Common myeloid progenitor, CD34-positive (primary cell): ENCODE data around the gene MCHR2.

Experiments
- CTCF ChIA-PET: fragments of 350-600 bp; sonication (Branson Sonifier 250); formaldehyde crosslinking; loops from one replicate; lab custom pipeline; 2021; ENCODE audit warnings: antibody characterized with exemption; lab: Charles Lee
- POLR2A ChIA-PET: fragments of 350-600 bp; sonication (Branson Sonifier 250); formaldehyde crosslinking; loops from one replicate; lab custom pipeline; 2021; ENCODE audit warnings: antibody characterized with exemption; lab: Charles Lee
- DNase-seq, 3 donors: peaks; one replicate each; pipeline versions ENCODE4 v3.0.0 to v3.0.0-alpha.2; 2013
- H3K27ac ChIP-seq, 2 experiments: 1 replicate in 1 of 2; 2 replicates in 1 of 2; pipeline ENCODE4 v1.7.0; 2013; ENCODE audit warnings: inconsistent platforms in 2 of 2, low read length in 2 of 2, mild to moderate bottlenecking in 2 of 2, low read depth in 1 of 2, moderate library complexity in 1 of 2; ENCODE audit not compliant: severe bottlenecking in 2 of 2, insufficient read depth in 1 of 2, poor library complexity in 1 of 2
- H3K27me3 ChIP-seq, 5 experiments: replicated peaks in 2 of 5; 1 replicate in 3 of 5; 2 replicates in 2 of 5; pipeline versions ENCODE4 v1.6.1 to v1.7.0; 2013; ENCODE audit warnings: low read length in 4 of 5, mild to moderate bottlenecking in 2 of 5, moderate library complexity in 2 of 5, inconsistent platforms in 1 of 5; ENCODE audit not compliant: insufficient read depth in 5 of 5, control insufficient read depth in 4 of 5
- H3K36me3 ChIP-seq, 4 experiments: 1 replicate in 2 of 4; 2 replicates in 2 of 4; pipeline versions ENCODE4 v1.6.1 to v1.7.0; 2013; ENCODE audit warnings: low read length in 3 of 4, control low read depth in 1 of 4, mild to moderate bottlenecking in 1 of 4; ENCODE audit not compliant: control insufficient read depth in 4 of 4, insufficient read depth in 4 of 4
- H3K4me1 ChIP-seq, 4 experiments: 1 replicate in 3 of 4; 2 replicates in 1 of 4; pipeline versions ENCODE4 v1.6.1 to v1.7.1; 2013; ENCODE audit warnings: low read length in 3 of 4, mild to moderate bottlenecking in 3 of 4, control low read depth in 1 of 4, inconsistent platforms in 1 of 4, moderate library complexity in 1 of 4; ENCODE audit not compliant: control insufficient read depth in 4 of 4, insufficient read depth in 4 of 4; ENCODE audit errors: control extremely low read depth in 1 of 4
- H3K4me3 ChIP-seq, 7 experiments: 1 replicate in 4 of 7; 2 replicates in 3 of 7; pipeline versions ENCODE4 v1.5.1 to v1.7.0; 2013; ENCODE audit warnings: mild to moderate bottlenecking in 7 of 7, low read length in 6 of 7, moderate library complexity in 6 of 7, inconsistent platforms in 2 of 7, low read depth in 2 of 7, control low read depth in 1 of 7; ENCODE audit not compliant: insufficient read depth in 4 of 7, control insufficient read depth in 1 of 7; ENCODE audit errors: extremely low read depth in 1 of 7
- H3K9me3 ChIP-seq, 5 experiments: 1 replicate in 4 of 5; 2 replicates in 1 of 5; pipeline versions ENCODE4 v1.6.1 to v1.7.1; 2013; ENCODE audit warnings: low read length in 4 of 5, mild to moderate bottlenecking in 2 of 5, inconsistent platforms in 1 of 5, low read depth in 1 of 5, moderate library complexity in 1 of 5; ENCODE audit not compliant: control insufficient read depth in 4 of 5, insufficient read depth in 2 of 5; ENCODE audit errors: control extremely low read depth in 1 of 5
- WGBS: methylation state at CpG from one replicate; pipeline ENCODE4 v1.1.5; 2013; ENCODE audit not compliant: insufficient coverage; 5-methylcytosine and 5-hydroxymethylcytosine counted together

The MCHR2 gene

GRCh38 chr6:100001915-100002388 is 7.9 kb upstream of the MCHR2 start:
- WGBS: 0% methylated on average over 1 of the region's 3 CpGs
- no peaks in the 10 kb centered on the region for H3K36me3 ChIP-seq
- ChIA-PET CTCF (interaction anchor here (1.0 to 1.9 kb wide), 9 partner anchors 12 to 662 kb away, joined by 3 to 8 read pairs (median 3); no protein-coding TSS in a partner anchor), POLR2A (no interaction called here)
- no peak overlapping the region for H3K4me3 ChIP-seq
- H3K9me3 ChIP-seq: no peaks in the 10 kb centered on the region
- no peak overlapping the region for H3K27ac ChIP-seq
- peaks cover 5 to 22% (median 8%) of the 10 kb centered on the region in 5 experiments for H3K27me3 ChIP-seq
- no peaks in the 10 kb centered on the region for H3K4me1 ChIP-seq
- DNase-seq: peak; percentile 23 to 59 (median 56)

DNA sequence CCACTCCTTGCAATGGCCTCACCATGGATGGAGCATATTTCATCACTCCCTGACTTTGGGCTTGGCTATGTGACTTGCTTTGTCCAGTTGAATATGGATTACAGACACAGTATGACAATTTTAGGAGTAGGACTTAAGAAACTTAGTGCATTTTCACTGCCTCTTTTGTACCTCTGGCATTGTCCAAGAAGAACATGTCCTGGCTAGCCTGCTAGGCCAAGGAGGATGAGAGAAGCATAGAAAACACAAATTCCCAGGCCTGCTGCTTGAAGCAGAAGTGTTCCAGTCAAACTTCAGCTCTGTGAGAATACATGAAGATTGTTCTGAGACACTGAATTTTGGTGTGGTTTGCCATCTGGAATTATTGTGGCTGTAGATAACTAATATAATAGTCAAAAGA is 3.1 kb upstream of the MCHR2 start:
- Histone ChIP-seq H3K4me1 (peaks cover 0 to 2% (median 0%) of the 10 kb centered on the region in 4 experiments), H3K27me3 (peaks cover 12 to 51% (median 23%) of the 10 kb centered on the region in 5 experiments), H3K36me3 (no peaks in the 10 kb centered on the region), H3K4me3 (no peak overlapping the region), H3K9me3 (no peaks in the 10 kb centered on the region), H3K27ac (no peak overlapping the region)
- ChIA-PET POLR2A (no interaction called here), CTCF (no interaction called here)
- DNase-seq: no peak

DNA sequence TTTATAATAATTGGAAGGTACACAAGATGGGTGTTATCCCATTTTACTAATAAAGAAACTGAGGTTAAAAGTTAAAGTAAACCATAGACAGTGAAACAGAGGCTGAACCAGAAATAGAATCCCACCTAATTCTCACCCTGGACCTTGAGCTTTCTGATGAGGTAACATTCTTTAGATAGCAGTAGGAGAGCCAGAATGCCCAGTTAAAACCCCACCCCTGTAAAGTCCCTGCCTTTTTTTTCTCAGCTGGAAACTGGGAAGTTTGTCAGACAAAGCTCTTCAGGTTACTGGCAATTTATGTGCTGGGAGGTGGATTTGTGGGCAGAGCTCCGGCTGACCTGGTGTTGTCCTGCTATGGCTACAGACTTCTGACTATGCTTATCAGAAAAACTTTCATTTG is 1.9 kb upstream of the MCHR2 start:
- H3K27me3 ChIP-seq: peaks cover 10 to 57% (median 27%) of the 10 kb centered on the region in 5 experiments
- 90% methylated on average over 1 of the region's 1 CpG for WGBS
- no peaks in the 10 kb centered on the region for H3K9me3 ChIP-seq
- H3K27ac ChIP-seq: no peak overlapping the region
- no peaks in the 10 kb centered on the region for H3K36me3 ChIP-seq
- H3K4me1 ChIP-seq: peaks cover 0 to 2% (median 0%) of the 10 kb centered on the region in 4 experiments
- CTCF ChIA-PET: no interaction called here
- no peak overlapping the region for H3K4me3 ChIP-seq
- no peak for DNase-seq
- POLR2A ChIA-PET: no interaction called here

DNA sequence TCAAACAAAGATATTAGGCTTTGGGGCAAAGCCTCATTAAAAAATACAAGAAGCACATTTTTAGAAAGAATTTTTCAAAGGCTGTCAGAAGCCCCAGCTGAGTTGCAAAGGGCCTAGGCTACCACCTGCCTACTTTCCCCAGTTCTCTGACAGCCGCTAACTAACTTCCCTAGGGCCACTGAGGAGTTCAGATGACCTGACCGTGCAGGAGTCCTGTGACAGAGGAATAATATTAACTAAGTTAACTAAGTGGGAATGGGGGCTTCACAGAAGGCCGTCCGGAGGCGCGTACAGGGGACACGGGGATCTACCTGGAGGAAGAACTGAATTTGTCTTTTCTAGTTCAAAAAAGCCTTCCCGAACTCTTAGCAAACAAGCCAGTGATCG is 884 bp downstream of the MCHR2 start:
- no peak for DNase-seq
- Histone ChIP-seq H3K4me1 (peaks cover 0 to 2% (median 0%) of the 10 kb centered on the region in 4 experiments), H3K9me3 (no peaks in the 10 kb centered on the region), H3K27ac (no peak overlapping the region), H3K4me3 (no peak overlapping the region), H3K27me3 (peaks cover 10 to 58% (median 25%) of the 10 kb centered on the region in 5 experiments), H3K36me3 (no peaks in the 10 kb centered on the region)
- 29% methylated on average over 7 of the region's 9 CpGs for WGBS
- CTCF ChIA-PET: no interaction called here
- POLR2A ChIA-PET: no interaction called here

DNA sequence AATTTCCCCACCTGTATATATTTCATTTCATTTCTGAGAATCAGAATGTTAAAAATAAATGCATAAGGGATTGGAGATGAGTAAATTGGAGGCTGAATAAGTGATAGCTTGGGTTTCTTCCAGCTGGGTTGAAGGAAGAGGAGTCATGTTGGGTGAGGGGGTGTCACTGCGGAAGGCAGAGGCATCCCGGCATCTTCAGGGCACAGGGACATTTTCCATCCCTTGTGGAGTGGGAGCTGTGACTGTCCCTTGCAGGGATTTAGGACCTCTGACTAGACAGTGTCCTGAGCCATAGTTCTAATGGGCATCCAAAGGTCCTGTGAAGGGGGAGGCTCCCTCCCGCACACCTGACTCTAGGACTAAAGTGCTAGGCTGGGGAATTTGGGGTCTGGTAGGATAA is 2.1 kb downstream of the MCHR2 start:
- H3K36me3 ChIP-seq: no peaks in the 10 kb centered on the region
- H3K4me1 ChIP-seq: peaks cover 0 to 2% (median 0%) of the 10 kb centered on the region in 4 experiments
- H3K4me3 ChIP-seq: no peak overlapping the region
- ChIA-PET POLR2A (no interaction called here), CTCF (no interaction called here)
- 90% methylated on average over 2 of the region's 3 CpGs for WGBS
- no peaks in the 10 kb centered on the region for H3K9me3 ChIP-seq
- peaks cover 10 to 58% (median 22%) of the 10 kb centered on the region in 5 experiments for H3K27me3 ChIP-seq
- no peak overlapping the region for H3K27ac ChIP-seq
- no peak for DNase-seq

GRCh38 chr6:99980741-99981140 is 13.3 kb downstream of the MCHR2 start:
- Histone ChIP-seq H3K27me3 (no peaks in the 10 kb centered on the region), H3K36me3 (no peaks in the 10 kb centered on the region), H3K9me3 (no peaks in the 10 kb centered on the region), H3K4me3 (no peak overlapping the region), H3K4me1 (no peaks in the 10 kb centered on the region), H3K27ac (no peak overlapping the region)
- DNase-seq: no peak
- CTCF ChIA-PET: no interaction called here
- POLR2A ChIA-PET: no interaction called here

DNA sequence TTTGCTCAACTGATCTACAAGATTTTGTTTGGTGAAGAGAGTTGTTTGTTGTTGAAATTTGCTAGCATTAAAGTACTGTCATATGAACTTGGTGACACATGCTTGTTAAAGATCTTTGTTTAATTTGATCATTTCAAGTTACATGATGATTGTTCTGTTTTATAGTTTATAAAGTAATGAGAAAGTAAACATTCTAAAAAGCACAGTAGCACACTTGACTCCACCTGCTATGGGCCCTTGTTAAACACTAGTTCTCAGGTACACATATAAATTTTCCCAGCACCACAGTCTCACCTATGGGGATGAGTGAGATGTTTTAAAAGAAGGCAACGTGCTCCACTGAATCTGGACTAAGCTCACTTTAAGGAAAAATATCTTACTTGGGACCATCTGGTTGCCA is 14.1 kb downstream of the MCHR2 start:
- ChIA-PET CTCF (no interaction called here), POLR2A (no interaction called here)
- 40% methylated on average over 1 of the region's 1 CpG for WGBS
- Histone ChIP-seq H3K36me3 (no peaks in the 10 kb centered on the region), H3K27ac (no peak overlapping the region), H3K4me3 (no peak overlapping the region), H3K27me3 (no peaks in the 10 kb centered on the region), H3K9me3 (no peaks in the 10 kb centered on the region), H3K4me1 (no peaks in the 10 kb centered on the region)
- DNase-seq: no peak
